Neural progenitor cell (in vitro differentiated cells): ENCODE results near the gene NUDT1. TPM values are rescaled to one million over a fixed set of nuclear protein-coding genes. Genes with fewer than 3 reads are reported as not detected.

Source experiments
- DNase-seq: peaks from one replicate; pipeline ENCODE4 v3.0.0-alpha.2; 2016; ENCODE audit warnings: low spot score
- H2AFZ ChIP-seq: fragments of 200-600 bp; sonication (generic); replicated peaks from 2 replicates; pipeline ENCODE4 v1.6.1; 2016; ENCODE audit warnings: antibody characterized with exemption
- H3F3A ChIP-seq: fragments of 200-600 bp; sonication (generic); 2 replicates; pipeline ENCODE4 v1.6.1; 2016; ENCODE audit warnings: antibody characterized with exemption, low read depth
- H3K27ac ChIP-seq: fragments of 200-600 bp; sonication (generic); 2 replicates; pipeline ENCODE4 v1.5.1; 2016; ENCODE audit warnings: mild to moderate bottlenecking
- H3K27me3 ChIP-seq: fragments of 200-600 bp; sonication (generic); 2 replicates; pipeline ENCODE4 v1.6.1; 2016; ENCODE audit warnings: mild to moderate bottlenecking, moderate library complexity
- H3K36me3 ChIP-seq: fragments of 200-600 bp; sonication (generic); 2 replicates; pipeline ENCODE4 v1.5.1; 2016
- H3K4me1 ChIP-seq: fragments of 200-600 bp; sonication (generic); 2 replicates; pipeline ENCODE4 v1.6.1; 2016; ENCODE audit warnings: mixed run types
- H3K4me2 ChIP-seq: fragments of 200-600 bp; sonication (generic); 2 replicates; pipeline ENCODE4 v1.6.1; 2016
- H3K4me3 ChIP-seq: fragments of 200-600 bp; sonication (generic); 2 replicates; pipeline ENCODE4 v1.5.1; 2016
- H3K79me2 ChIP-seq: fragments of 200-600 bp; sonication (generic); 2 replicates; pipeline ENCODE4 v1.6.1; 2016; ENCODE audit warnings: low read depth
- H3K9ac ChIP-seq: fragments of 200-600 bp; sonication (generic); 2 replicates; pipeline ENCODE4 v1.6.1; 2016
- H3K9me3 ChIP-seq: fragments of 200-600 bp; sonication (generic); 2 replicates; pipeline ENCODE4 v1.5.1; 2016; ENCODE audit warnings: low read depth
- H4K20me1 ChIP-seq: fragments of 200-600 bp; sonication (generic); 2 replicates; pipeline ENCODE4 v1.6.1; 2016; ENCODE audit warnings: low read depth
- H3K27ac Mint-ChIP-seq: 3 replicates; pipeline ENCODE4 v1.8.0; 2021; ENCODE audit warnings: mixed read lengths
- H3K27me3 Mint-ChIP-seq: 2 replicates; pipeline ENCODE4 v1.8.0; 2022; ENCODE audit warnings: low read depth, mild to moderate bottlenecking, inconsistent platforms, moderate library complexity, mixed read lengths; ENCODE audit not compliant: insufficient read depth
- H3K36me3 Mint-ChIP-seq: 3 replicates; pipeline ENCODE4 v1.8.0; 2021; ENCODE audit warnings: mixed read lengths
- H3K4me1 Mint-ChIP-seq: 3 replicates; pipeline ENCODE4 v1.8.0; 2021; ENCODE audit warnings: mixed read lengths
- H3K4me3 Mint-ChIP-seq: 3 replicates; pipeline ENCODE4 v1.8.0; 2021; ENCODE audit warnings: mild to moderate bottlenecking, moderate library complexity, mixed read lengths
- H3K9me3 Mint-ChIP-seq: 3 replicates; pipeline ENCODE4 v1.8.0; 2020; ENCODE audit warnings: mixed read lengths
- EZH2 ChIP-seq: fragments of 200-600 bp; sonication (generic); IDR thresholded peaks from 2 replicates; pipeline ENCODE4 v1.6.1; 2017; ENCODE audit warnings: antibody characterized with exemption, mild to moderate bottlenecking, moderate library complexity
- EZH2phosphoT487 ChIP-seq: fragments of 200-600 bp; sonication (generic); IDR thresholded peaks from 2 replicates; pipeline ENCODE4 v1.6.1; 2017; ENCODE audit warnings: antibody characterized with exemption
- total RNA-seq: library from RNA; depleted of rRNA; stranded (reverse); fragments of >200 nt; gene quantifications from 2 replicates; pipeline ENCODE4 v1.2.3, GENCODE V29; 2015; ENCODE audit warnings: low replicate concordance
- TF ChIP-seq, protein P1 (sequence below): fragments of 200-600 bp; sonication (generic); IDR thresholded peaks from 2 replicates; pipeline ENCODE4 v1.5.1; 2017; ENCODE audit warnings: antibody characterized with exemption, mild to moderate bottlenecking

The NUDT1 gene
- total RNA-seq, 1 donor from 2014 or later: 29.6 TPM

DNA sequence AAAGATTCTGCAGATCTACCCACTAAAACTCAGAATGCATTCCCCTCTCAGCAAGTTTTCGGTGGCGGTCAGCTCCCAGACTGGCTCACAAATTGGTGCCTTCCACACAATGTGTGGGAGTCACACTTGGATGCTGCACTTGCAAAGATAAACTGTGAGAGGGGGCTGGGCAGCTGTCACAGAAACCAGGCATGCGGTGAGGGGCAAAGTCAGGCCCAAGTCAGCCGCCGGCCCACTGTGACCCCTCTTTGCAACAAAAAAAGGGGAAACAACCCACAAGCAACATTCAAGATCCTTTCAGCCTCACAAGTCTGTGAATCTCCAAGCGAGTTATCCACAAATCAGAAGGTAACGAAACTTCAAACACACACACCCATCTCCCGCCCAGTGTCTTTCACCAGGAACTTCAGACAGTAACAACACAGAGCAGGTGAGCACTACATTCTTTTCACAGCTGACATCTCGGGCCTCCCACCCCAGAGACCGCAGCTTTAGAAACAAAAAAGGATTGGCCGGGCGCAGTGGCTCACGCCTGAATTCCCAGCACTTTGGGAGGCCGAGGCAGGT lies 40.2 kb downstream of the NUDT1 start:
- Histone ChIP-seq H4K20me1 (peaks cover 13% of the 10 kb centered on the region), H3K36me3 (no peaks in the 10 kb centered on the region), H3F3A (no peaks in the 10 kb centered on the region), H3K4me2 (no peak overlapping the region), H3K4me3 (no peak overlapping the region), H3K79me2 (peaks cover 27% of the 10 kb centered on the region), H3K4me1 (peaks cover 6% of the 10 kb centered on the region), H3K27me3 (no peaks in the 10 kb centered on the region), H3K9ac (no peak overlapping the region), H3K27ac (peak overlapping the region; percentile 53), H2AFZ (no peak overlapping the region), H3K9me3 (no peaks in the 10 kb centered on the region)
- Mint-ChIP-seq H3K4me3 (no peak overlapping the region), H3K27ac (peak overlapping the region; percentile 93), H3K9me3 (no peaks in the 10 kb centered on the region), H3K4me1 (peaks cover 33% of the 10 kb centered on the region), H3K36me3 (no peaks in the 10 kb centered on the region), H3K27me3 (peaks cover 3% of the 10 kb centered on the region)
- no peak for DNase-seq
- TF ChIP-seq EZH2 (no peak), EZH2phosphoT487 (no peak)
- TF ChIP-seq, protein P1, sequence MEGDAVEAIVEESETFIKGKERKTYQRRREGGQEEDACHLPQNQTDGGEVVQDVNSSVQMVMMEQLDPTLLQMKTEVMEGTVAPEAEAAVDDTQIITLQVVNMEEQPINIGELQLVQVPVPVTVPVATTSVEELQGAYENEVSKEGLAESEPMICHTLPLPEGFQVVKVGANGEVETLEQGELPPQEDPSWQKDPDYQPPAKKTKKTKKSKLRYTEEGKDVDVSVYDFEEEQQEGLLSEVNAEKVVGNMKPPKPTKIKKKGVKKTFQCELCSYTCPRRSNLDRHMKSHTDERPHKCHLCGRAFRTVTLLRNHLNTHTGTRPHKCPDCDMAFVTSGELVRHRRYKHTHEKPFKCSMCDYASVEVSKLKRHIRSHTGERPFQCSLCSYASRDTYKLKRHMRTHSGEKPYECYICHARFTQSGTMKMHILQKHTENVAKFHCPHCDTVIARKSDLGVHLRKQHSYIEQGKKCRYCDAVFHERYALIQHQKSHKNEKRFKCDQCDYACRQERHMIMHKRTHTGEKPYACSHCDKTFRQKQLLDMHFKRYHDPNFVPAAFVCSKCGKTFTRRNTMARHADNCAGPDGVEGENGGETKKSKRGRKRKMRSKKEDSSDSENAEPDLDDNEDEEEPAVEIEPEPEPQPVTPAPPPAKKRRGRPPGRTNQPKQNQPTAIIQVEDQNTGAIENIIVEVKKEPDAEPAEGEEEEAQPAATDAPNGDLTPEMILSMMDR: no peak

DNA sequence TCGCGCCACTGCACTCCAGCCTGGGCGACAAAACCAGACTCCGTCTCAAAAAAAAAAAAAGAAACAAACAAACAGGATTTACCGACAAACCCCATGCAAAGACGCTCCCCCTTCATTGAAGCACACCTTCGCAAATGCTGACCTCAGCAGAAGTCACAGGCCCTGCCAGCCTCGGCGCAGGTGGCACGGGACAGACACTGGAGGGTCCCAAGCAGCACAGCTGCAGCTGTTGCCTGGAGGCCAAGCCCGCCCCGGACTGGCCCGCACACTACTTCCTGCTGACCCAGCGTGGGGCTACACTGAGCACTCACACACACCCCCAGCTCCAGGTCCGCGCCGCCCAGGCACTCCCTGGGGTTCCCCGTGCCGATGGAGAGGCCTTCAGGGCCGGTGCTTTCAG lies 41.0 kb downstream of the NUDT1 start:
- no peak overlapping the region for H3K4me2 ChIP-seq
- Mint-ChIP-seq H3K36me3 (no peaks in the 10 kb centered on the region), H3K27ac (no peak overlapping the region), H3K27me3 (peaks cover 3% of the 10 kb centered on the region), H3K9me3 (no peaks in the 10 kb centered on the region), H3K4me3 (no peak overlapping the region), H3K4me1 (peaks cover 29% of the 10 kb centered on the region)
- TF ChIP-seq, protein P1: no peak
- TF ChIP-seq EZH2phosphoT487 (no peak), EZH2 (no peak)
- DNase-seq: no peak
- no peak overlapping the region for H2AFZ ChIP-seq
- H3K9me3 ChIP-seq: no peaks in the 10 kb centered on the region
- H3K36me3 ChIP-seq: no peaks in the 10 kb centered on the region
- no peak overlapping the region for H3K9ac ChIP-seq
- H3K27me3 ChIP-seq: no peaks in the 10 kb centered on the region
- H3K79me2 ChIP-seq: peaks cover 27% of the 10 kb centered on the region
- H4K20me1 ChIP-seq: peaks cover 13% of the 10 kb centered on the region
- peaks cover 6% of the 10 kb centered on the region for H3K4me1 ChIP-seq
- H3K4me3 ChIP-seq: no peak overlapping the region
- H3F3A ChIP-seq: no peaks in the 10 kb centered on the region
- H3K27ac ChIP-seq: no peak overlapping the region

DNA sequence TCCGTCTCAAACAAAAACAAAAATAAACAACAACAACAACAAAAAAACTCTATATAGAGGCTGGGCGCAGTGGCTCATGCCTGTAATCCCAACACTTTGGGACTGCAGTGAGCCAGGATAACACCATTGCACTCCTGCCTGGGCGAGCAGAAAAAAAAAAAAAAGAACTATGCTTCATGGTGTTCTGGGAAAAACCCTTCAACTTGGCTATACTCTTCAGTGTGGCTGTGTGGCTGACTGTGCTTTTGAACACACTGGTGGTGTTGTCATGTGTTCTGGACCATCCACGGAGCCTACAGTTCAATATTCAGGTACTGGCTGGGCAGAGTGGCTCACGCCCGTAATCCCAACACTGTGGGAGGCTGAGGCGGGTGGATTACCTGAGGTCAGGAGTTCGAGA lies 45.7 kb downstream of the NUDT1 start:
- no peak overlapping the region for H3K4me3 Mint-ChIP-seq
- Histone ChIP-seq H3K4me1 (no peaks in the 10 kb centered on the region), H3K9me3 (no peaks in the 10 kb centered on the region), H3K4me2 (no peak overlapping the region), H2AFZ (no peak overlapping the region), H3K4me3 (no peak overlapping the region), H3K36me3 (no peaks in the 10 kb centered on the region), H3K27me3 (no peaks in the 10 kb centered on the region), H4K20me1 (no peaks in the 10 kb centered on the region), H3K9ac (no peak overlapping the region), H3K79me2 (peaks cover 5% of the 10 kb centered on the region), H3F3A (no peaks in the 10 kb centered on the region), H3K27ac (no peak overlapping the region)
- H3K4me1 Mint-ChIP-seq: peaks cover 7% of the 10 kb centered on the region
- no peaks in the 10 kb centered on the region for H3K27me3 Mint-ChIP-seq
- no peak overlapping the region for H3K27ac Mint-ChIP-seq
- H3K9me3 Mint-ChIP-seq: no peaks in the 10 kb centered on the region
- H3K36me3 Mint-ChIP-seq: no peaks in the 10 kb centered on the region
- TF ChIP-seq, protein P1: no peak
- no peak for DNase-seq
